ENCODE measurements around the gene EGLN2. TPM values are rescaled to one million over a fixed set of nuclear protein-coding genes. Genes with fewer than 3 reads are reported as not detected.

The EGLN2 gene
- total RNA-seq, result 10 to 100 TPM; 87.4 to 99.8 TPM
- 58.5 TPM for polyA plus RNA-seq (2013, experiment 1 of 2)
- polyA plus RNA-seq (2013, experiment 2 of 2), result 55.2 TPM
- long read RNA-seq, experiment 1, transcript EGLN2-207 (5 exons, 2,821 nt), result major isoform, 15 of 26 reads
- long read RNA-seq, experiment 1, transcript EGLN2-201 (6 exons, 2,102 nt), result minor isoform, 6 of 26 reads
- long read RNA-seq, experiment 1, partial matches to known transcripts, result 3 of 26 reads
- long read RNA-seq, experiment 1, other reads (novel, unspliced or antisense), result 2 of 26 reads
- long read RNA-seq, experiment 2, transcript EGLN2-216 (3 exons, 3,894 nt), result minor isoform, 5 of 264 reads
- long read RNA-seq, experiment 2, transcript EGLN2-201 (6 exons, 2,102 nt), result major isoform, 230 of 264 reads
- long read RNA-seq, experiment 2, transcript EGLN2-207 (5 exons, 2,821 nt), result minor isoform, 16 of 264 reads
- long read RNA-seq, experiment 2, partial matches to known transcripts, result 2 of 264 reads
- long read RNA-seq, experiment 2, other reads (novel, unspliced or antisense), result 6 of 264 reads
- long read RNA-seq, experiment 3, transcript EGLN2-202 (6 exons, 2,150 nt), result minor isoform, 10 of 841 reads
- long read RNA-seq, experiment 3, transcript EGLN2-207 (5 exons, 2,821 nt), result minor isoform, 30 of 841 reads
- long read RNA-seq, experiment 3, transcript EGLN2-201 (6 exons, 2,102 nt), result major isoform, 777 of 841 reads
- long read RNA-seq, experiment 3, partial matches to known transcripts, result 2 of 841 reads
- long read RNA-seq, experiment 3, other reads (novel, unspliced or antisense), result 20 of 841 reads
- long read RNA-seq, experiment 4, transcript EGLN2-207 (5 exons, 2,821 nt), result minor isoform, 11 of 80 reads
- long read RNA-seq, experiment 4, transcript EGLN2-201 (6 exons, 2,102 nt), result major isoform, 65 of 80 reads
- long read RNA-seq, experiment 4, partial matches to known transcripts, result 2 of 80 reads
- long read RNA-seq, experiment 4, other reads (novel, unspliced or antisense), result 2 of 80 reads

DNA sequence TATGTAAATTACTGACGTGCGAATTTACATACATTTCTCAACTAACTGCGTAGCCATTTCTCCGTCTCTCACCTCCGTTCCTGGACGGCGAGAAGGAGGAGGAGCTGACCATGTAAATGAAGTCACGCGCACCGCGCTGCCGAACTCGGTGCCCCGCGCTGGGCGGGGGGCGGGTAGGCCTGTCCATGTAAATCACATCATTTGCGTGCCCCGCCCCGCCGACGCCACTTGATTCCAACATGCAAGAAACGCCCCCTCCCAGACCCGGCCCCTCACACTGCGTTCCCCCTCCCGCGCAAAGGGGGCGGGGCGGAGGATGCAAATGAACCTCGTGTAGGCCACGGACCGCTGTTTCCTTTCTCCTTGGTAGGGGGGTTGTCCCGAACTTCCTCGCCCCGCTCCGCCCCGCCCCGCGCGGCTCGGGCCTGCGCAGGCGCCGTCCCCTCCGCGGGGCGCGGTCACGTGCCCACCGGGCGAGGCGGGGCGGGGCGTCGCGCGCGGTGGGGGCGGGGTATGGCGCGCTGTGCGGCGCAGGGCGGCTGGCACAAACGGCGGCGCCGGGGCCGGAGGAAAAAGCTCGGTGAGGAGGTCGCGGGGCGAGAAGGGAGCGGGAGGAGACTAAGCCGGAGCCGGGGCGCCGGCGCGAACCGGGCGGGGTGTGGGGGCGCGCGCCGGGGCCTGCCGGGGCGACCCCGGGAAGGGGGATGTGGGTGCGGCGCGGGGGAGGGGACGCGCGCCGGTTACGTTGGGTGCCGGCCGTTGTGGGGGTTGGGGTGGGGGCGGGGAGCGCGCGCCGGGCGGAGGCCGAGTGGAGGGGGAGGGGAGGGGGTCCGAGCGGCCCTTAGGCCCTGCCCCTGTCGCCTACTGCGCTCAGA is at the start of gene EGLN2:
Gene EGLN2, plus strand, starts transcription at position 509 of the 875 bp plus-strand sequence. CDS start 1,382 bp downstream, outside the sequence.
- H3K4me1 Mint-ChIP-seq, result peaks cover 36% of the 10 kb centered on the region
- TF ChIP-seq CTCF (conservative IDR thresholded peaks at IDR 0.05), result no peak
- Histone ChIP-seq H3K36me3 (ENCODE audit: control insufficient read depth, insufficient read depth, low read length) (peaks cover 39% of the 10 kb centered on the region), H3K27ac (ENCODE audit: low read depth, low read length) (peak within 1 kb of the TSS; percentile 85), H3K4me3 (ENCODE audit: low read length) (peak within 1 kb of the TSS; percentile 94), H3K9ac (ENCODE audit: extremely low read depth, low read length, poor library complexity, severe bottlenecking) (peak within 1 kb of the TSS; percentile 92), H3K27me3 (ENCODE audit: control insufficient read depth, insufficient read depth, low read length, poor library complexity, severe bottlenecking) (no peaks in the 10 kb centered on the region), H3K9me3 (ENCODE audit: control insufficient read depth, low read length) (no peaks in the 10 kb centered on the region), H3K4me1 (ENCODE audit: control insufficient read depth, insufficient read depth, low read length) (peaks cover 24% of the 10 kb centered on the region)
- H3K9me3 Mint-ChIP-seq, result no peaks in the 10 kb centered on the region
- DNase-seq, result peak; percentile 100
- H3K4me3 Mint-ChIP-seq, result peak within 1 kb of the TSS; percentile 91
- H3K36me3 Mint-ChIP-seq (ENCODE audit: low read depth), result peaks cover 28% of the 10 kb centered on the region
- no peaks in the 10 kb centered on the region for H3K27me3 Mint-ChIP-seq (ENCODE audit: insufficient read depth)
- WGBS, 2 experiments (ENCODE audit: insufficient coverage in 1 of 2, insufficient read length in 1 of 2), result 0 to 1% methylated on average over 8 to 81 of the region's 110 CpGs
- peak within 1 kb of the TSS; percentile 100 for H3K27ac Mint-ChIP-seq

DNA sequence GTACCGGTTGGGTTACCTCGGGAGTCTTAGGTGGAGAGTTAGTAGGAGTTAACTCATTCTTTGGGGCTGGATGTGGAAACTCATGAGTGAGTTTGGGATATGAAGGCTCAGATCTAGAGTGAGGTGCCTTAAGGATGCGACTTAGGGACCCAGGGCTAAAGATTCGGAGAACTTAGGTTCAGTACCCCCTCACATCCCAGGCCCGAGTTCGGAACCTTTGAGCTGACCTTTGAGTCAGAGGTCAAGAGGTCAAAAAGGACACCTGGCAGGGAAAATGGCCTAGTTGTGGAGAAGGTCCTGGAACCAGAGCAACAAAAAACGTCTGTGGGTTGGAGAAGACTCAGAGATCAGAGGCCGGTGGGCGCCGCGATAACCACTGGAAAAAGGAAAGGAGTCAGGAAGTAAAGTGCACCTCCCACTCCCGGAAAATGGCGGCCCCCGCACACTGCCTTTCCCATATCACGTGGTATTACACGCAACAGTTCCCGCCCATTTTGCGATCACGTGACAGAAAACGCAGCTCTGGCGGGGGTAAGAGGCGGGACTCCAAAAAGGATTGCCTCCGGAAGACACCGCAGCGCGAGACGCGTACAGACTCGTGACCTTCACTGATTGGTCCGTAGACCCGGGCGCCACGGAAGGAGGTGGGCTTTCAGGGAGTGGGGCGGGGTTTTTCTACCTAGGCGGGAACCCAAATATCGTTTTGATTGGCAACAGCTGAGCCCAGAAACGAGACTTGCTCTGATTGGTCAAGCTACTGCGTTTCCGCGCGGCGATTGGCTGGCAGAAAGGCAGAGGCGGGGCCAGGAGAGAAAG is 48.7 kb upstream of the EGLN2 start, which contains the start of gene ACTMAP:
Gene ACTMAP, minus strand, starts transcription at position 420 of the 816 bp plus-strand sequence. CDS start 674 bp downstream, outside the sequence.
- 1% methylated on average over 32 to 43 of the region's 43 CpGs for WGBS, 2 experiments (ENCODE audit: insufficient coverage in 1 of 2, insufficient read length in 1 of 2)
- Mint-ChIP-seq H3K9me3 (no peaks in the 10 kb centered on the region), H3K36me3 (ENCODE audit: low read depth) (peaks cover 26% of the 10 kb centered on the region), H3K4me3 (peak within 1 kb of the TSS; percentile 84), H3K27me3 (ENCODE audit: insufficient read depth) (no peaks in the 10 kb centered on the region), H3K27ac (peak within 1 kb of the TSS; percentile 97), H3K4me1 (peaks cover 20% of the 10 kb centered on the region)
- Histone ChIP-seq H3K9me3 (ENCODE audit: control insufficient read depth, low read length) (no peaks in the 10 kb centered on the region), H3K4me1 (ENCODE audit: control insufficient read depth, insufficient read depth, low read length) (peaks cover 9% of the 10 kb centered on the region), H3K4me3 (ENCODE audit: low read length) (peak within 1 kb of the TSS; percentile 99), H3K27ac (ENCODE audit: low read depth, low read length) (peak within 1 kb of the TSS; percentile 98), H3K27me3 (ENCODE audit: control insufficient read depth, insufficient read depth, low read length, poor library complexity, severe bottlenecking) (no peaks in the 10 kb centered on the region), H3K36me3 (ENCODE audit: control insufficient read depth, insufficient read depth, low read length) (peaks cover 16% of the 10 kb centered on the region), H3K9ac (ENCODE audit: extremely low read depth, low read length, poor library complexity, severe bottlenecking) (peak within 1 kb of the TSS; percentile 98)
- TF ChIP-seq CTCF (conservative IDR thresholded peaks at IDR 0.05), result no peak
- DNase-seq, result peak; percentile 100

Data from endodermal cell (in vitro differentiated cells).